ENCODE results near the gene RPL35A.

DNA sequence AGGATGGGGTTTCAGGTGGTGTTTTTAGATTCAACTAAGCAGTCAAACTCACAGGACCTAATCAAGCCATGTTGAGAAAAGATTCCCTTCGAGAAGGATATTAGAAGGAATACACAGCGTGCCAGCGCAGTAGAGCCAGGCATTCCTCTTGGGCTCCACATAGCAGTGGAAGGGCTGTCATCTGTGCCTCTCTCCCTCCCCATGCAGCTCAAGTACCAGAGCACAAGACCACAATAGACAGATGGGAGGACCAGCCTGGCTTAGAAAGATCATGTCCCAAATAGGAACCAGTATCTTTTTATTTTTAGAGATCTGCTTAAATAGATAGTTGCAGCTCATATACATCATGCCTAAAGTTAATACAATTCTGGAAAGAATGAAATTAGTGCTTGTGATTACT lies 47.9 kb downstream of the RPL35A start:
- TF ChIP-seq, protein P1, sequence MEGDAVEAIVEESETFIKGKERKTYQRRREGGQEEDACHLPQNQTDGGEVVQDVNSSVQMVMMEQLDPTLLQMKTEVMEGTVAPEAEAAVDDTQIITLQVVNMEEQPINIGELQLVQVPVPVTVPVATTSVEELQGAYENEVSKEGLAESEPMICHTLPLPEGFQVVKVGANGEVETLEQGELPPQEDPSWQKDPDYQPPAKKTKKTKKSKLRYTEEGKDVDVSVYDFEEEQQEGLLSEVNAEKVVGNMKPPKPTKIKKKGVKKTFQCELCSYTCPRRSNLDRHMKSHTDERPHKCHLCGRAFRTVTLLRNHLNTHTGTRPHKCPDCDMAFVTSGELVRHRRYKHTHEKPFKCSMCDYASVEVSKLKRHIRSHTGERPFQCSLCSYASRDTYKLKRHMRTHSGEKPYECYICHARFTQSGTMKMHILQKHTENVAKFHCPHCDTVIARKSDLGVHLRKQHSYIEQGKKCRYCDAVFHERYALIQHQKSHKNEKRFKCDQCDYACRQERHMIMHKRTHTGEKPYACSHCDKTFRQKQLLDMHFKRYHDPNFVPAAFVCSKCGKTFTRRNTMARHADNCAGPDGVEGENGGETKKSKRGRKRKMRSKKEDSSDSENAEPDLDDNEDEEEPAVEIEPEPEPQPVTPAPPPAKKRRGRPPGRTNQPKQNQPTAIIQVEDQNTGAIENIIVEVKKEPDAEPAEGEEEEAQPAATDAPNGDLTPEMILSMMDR (conservative IDR thresholded peaks at IDR 0.05; ENCODE audit: low read depth in 2 of 2) = no peak
- TF ChIP-seq, protein P2, sequence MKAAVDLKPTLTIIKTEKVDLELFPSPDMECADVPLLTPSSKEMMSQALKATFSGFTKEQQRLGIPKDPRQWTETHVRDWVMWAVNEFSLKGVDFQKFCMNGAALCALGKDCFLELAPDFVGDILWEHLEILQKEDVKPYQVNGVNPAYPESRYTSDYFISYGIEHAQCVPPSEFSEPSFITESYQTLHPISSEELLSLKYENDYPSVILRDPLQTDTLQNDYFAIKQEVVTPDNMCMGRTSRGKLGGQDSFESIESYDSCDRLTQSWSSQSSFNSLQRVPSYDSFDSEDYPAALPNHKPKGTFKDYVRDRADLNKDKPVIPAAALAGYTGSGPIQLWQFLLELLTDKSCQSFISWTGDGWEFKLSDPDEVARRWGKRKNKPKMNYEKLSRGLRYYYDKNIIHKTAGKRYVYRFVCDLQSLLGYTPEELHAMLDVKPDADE (IDR thresholded peaks at IDR 0.05) = no peak
- TF ChIP-seq NANOG (IDR thresholded peaks at IDR 0.05; ENCODE audit: borderline replicate concordance) (no peak), CREB1 (CRISPR knock-in tag; IDR thresholded peaks at IDR 0.05; ENCODE audit: low read depth) (no peak)

Data from GM23338 (cell line).